ENCODE results near the gene EHMT1.

DNA sequence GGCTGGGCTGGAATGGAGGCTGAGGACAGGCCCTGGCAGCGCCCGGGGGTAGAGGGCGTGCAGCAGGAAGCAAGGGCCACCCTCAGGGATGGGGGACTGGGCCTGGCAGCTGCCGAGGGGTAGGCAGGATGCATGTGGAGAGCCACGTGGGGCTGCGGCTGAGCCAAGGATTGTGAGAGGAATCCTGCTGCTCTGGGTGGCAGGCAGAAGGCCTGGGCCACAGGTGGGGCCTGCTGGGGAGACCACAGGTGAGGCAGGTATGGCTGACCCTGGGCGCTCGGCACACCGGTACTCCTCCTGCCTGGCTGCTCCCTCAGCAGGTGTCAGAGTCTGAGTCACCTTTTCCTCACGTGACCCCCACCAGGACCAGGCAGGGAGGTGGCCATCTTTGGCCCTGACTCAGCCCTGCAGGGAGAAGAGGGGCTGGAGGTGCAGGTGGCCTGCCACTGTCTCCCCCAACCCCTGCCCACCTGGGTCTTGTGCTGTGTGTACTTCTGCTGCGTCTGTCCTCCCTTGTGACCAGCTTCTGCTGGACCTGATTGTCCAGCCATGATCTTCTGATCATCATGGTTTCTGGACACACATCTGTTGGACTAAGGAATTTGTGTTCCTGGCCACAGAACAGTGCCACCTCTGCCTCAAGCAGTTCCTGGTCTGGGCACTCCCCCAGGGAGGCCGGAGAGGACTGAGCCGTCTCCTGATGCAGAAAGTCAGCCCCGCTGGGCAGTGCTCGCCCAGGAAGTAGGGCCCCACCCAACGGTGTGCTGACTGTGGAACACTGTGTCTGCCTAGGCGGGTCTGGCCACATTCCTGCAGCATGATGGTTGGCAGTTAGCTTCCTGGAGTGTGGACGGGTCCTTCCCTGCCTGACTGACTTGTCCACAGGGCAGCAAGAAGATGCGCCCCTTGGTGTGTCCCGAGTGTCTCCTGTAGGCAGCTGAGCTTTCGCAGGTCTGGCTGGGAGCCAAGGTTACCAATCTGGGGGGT is 6.9 kb upstream of the EHMT1 start:
- TF ChIP-seq, protein P1, sequence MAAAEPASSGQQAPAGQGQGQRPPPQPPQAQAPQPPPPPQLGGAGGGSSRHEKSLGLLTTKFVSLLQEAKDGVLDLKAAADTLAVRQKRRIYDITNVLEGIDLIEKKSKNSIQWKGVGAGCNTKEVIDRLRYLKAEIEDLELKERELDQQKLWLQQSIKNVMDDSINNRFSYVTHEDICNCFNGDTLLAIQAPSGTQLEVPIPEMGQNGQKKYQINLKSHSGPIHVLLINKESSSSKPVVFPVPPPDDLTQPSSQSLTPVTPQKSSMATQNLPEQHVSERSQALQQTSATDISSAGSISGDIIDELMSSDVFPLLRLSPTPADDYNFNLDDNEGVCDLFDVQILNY (CRISPR knock-in tag; conservative IDR thresholded peaks at IDR 0.05) = no peak
- TF ChIP-seq CEBPG (CRISPR knock-in tag; IDR thresholded peaks at IDR 0.05) = no peak

Data from HepG2 (cell line).